H9 (cell line): ENCODE measurements around the gene DUSP18. TPM values are rescaled to one million over a fixed set of nuclear protein-coding genes. Genes with fewer than 3 reads are reported as not detected.

Source experiments
- DNase-seq: peaks from one replicate; pipeline ENCODE4 v3.0.0-alpha.2; 2017
- H2AFZ ChIP-seq: one replicate; pipeline ENCODE4 v1.6.1; 2013; ENCODE audit warnings: mild to moderate bottlenecking, low read length, control low read depth, moderate library complexity
- H2AK5ac ChIP-seq: 2 replicates; pipeline ENCODE4 v1.6.1; 2013; ENCODE audit warnings: low read length, control low read depth, mixed read lengths; ENCODE audit not compliant: insufficient read length
- H2BK120ac ChIP-seq: one replicate; pipeline ENCODE4 v1.6.1; 2013; ENCODE audit warnings: low read depth, mild to moderate bottlenecking, low read length, control low read depth, inconsistent platforms; ENCODE audit not compliant: poor library complexity, severe bottlenecking
- H2BK12ac ChIP-seq: 2 replicates; pipeline ENCODE4 v1.6.1; 2013; ENCODE audit warnings: low read length, control low read depth, mixed read lengths, low read depth; ENCODE audit not compliant: insufficient read length
- H2BK15ac ChIP-seq: 2 replicates; pipeline ENCODE4 v1.6.1; 2013; ENCODE audit warnings: low read depth, low read length, control low read depth
- H2BK20ac ChIP-seq: one replicate; pipeline ENCODE4 v1.6.1; 2013; ENCODE audit warnings: low read depth, mild to moderate bottlenecking, low read length, control low read depth, inconsistent platforms; ENCODE audit not compliant: poor library complexity, severe bottlenecking
- H2BK5ac ChIP-seq: 2 replicates; pipeline ENCODE4 v1.6.1; 2013; ENCODE audit warnings: low read length, control low read depth, mixed read lengths; ENCODE audit not compliant: insufficient read length
- H3K14ac ChIP-seq: 2 replicates; pipeline ENCODE4 v1.6.1; 2013; ENCODE audit warnings: low read length, control low read depth; ENCODE audit not compliant: insufficient read depth
- H3K18ac ChIP-seq: 2 replicates; pipeline ENCODE4 v1.6.1; 2013; ENCODE audit warnings: low read depth, mild to moderate bottlenecking, mixed read lengths, low read length, control low read depth; ENCODE audit not compliant: insufficient read length
- H3K23ac ChIP-seq: 2 replicates; pipeline ENCODE4 v1.6.1; 2013; ENCODE audit warnings: low read length, control low read depth, mixed read lengths, low read depth; ENCODE audit not compliant: insufficient read length
- H3K23me2 ChIP-seq: 2 replicates; pipeline ENCODE4 v1.6.1; 2013; ENCODE audit warnings: low read depth, mild to moderate bottlenecking, mixed read lengths, low read length, control low read depth; ENCODE audit not compliant: insufficient read length, poor library complexity, severe bottlenecking
- H3K27ac ChIP-seq: 2 replicates; pipeline ENCODE4 v1.5.1; 2013; ENCODE audit warnings: low read length, control low read depth, mixed read lengths, low read depth; ENCODE audit not compliant: insufficient read length
- H3K27me3 ChIP-seq: 2 replicates; pipeline ENCODE4 v1.6.1; 2013; ENCODE audit warnings: low read length, control low read depth, inconsistent platforms; ENCODE audit not compliant: insufficient read depth
- H3K4ac ChIP-seq: 2 replicates; pipeline ENCODE4 v1.6.1; 2013; ENCODE audit warnings: low read depth, mild to moderate bottlenecking, control low read depth, inconsistent platforms, low read length, moderate library complexity
- H3K4me1 ChIP-seq: 2 replicates; pipeline ENCODE4 v1.6.1; 2013; ENCODE audit warnings: low read length, control low read depth, inconsistent platforms; ENCODE audit not compliant: insufficient read depth
- H3K4me2 ChIP-seq: 2 replicates; pipeline ENCODE4 v1.6.1; 2013; ENCODE audit warnings: low read length, control low read depth, mixed read lengths; ENCODE audit not compliant: insufficient read length, insufficient read depth
- H3K56ac ChIP-seq: 2 replicates; pipeline ENCODE4 v1.6.1; 2013; ENCODE audit warnings: low read depth, mild to moderate bottlenecking, mixed read lengths, low read length, control low read depth; ENCODE audit not compliant: insufficient read length
- H3K79me1 ChIP-seq: 2 replicates; pipeline ENCODE4 v1.6.1; 2013; ENCODE audit warnings: low read depth, mild to moderate bottlenecking, moderate library complexity, low read length, control low read depth, inconsistent platforms; ENCODE audit not compliant: insufficient read depth, poor library complexity, severe bottlenecking
- H3K79me2 ChIP-seq: 2 replicates; pipeline ENCODE4 v1.6.1; 2013; ENCODE audit warnings: low read length, control low read depth, inconsistent platforms; ENCODE audit not compliant: insufficient read depth
- H3K9ac ChIP-seq: 2 replicates; pipeline ENCODE4 v1.6.1; 2013; ENCODE audit warnings: low read length, control low read depth, mixed read lengths; ENCODE audit not compliant: insufficient read length; ENCODE audit errors: extremely low read depth
- H3K9me3 ChIP-seq: one replicate; pipeline ENCODE4 v1.6.1; 2013; ENCODE audit warnings: low read depth, low read length, inconsistent platforms; ENCODE audit not compliant: control insufficient read depth
- H3T11ph ChIP-seq: one replicate; pipeline ENCODE4 v1.6.1; 2013; ENCODE audit warnings: mild to moderate bottlenecking, low read length, control low read depth, inconsistent platforms
- H4K20me1 ChIP-seq: one replicate; pipeline ENCODE4 v1.6.1; 2013; ENCODE audit not compliant: control insufficient read depth, insufficient read length, insufficient read depth
- H4K5ac ChIP-seq: 2 replicates; pipeline ENCODE4 v1.6.1; 2013; ENCODE audit warnings: low read depth, mild to moderate bottlenecking, mixed read lengths, low read length, control low read depth; ENCODE audit not compliant: insufficient read length
- H4K8ac ChIP-seq: replicated peaks from 2 replicates; pipeline ENCODE4 v1.6.1; 2013; ENCODE audit warnings: low read length, control low read depth, mixed read lengths, low read depth; ENCODE audit not compliant: insufficient read length
- H4K91ac ChIP-seq: 2 replicates; pipeline ENCODE4 v1.6.1; 2013; ENCODE audit warnings: low read depth, mild to moderate bottlenecking, moderate library complexity, mixed read lengths, low read length, control low read depth; ENCODE audit not compliant: insufficient read length
- H3K27ac Mint-ChIP-seq, 3 experiments: 2 replicates in 2 of 3; 3 replicates in 1 of 3; pipeline ENCODE4 v1.8.0; 2020 to 2021; ENCODE audit warnings: mixed read lengths in 3 of 3, mild to moderate bottlenecking in 1 of 3, moderate library complexity in 1 of 3
- H3K27me3 Mint-ChIP-seq: 2 replicates; pipeline ENCODE4 v1.8.0; 2021; ENCODE audit warnings: low read depth, mild to moderate bottlenecking, moderate library complexity, mixed read lengths
- H3K36me3 Mint-ChIP-seq, 3 experiments: 2 replicates in 2 of 3; 3 replicates in 1 of 3; pipeline ENCODE4 v1.8.0; 2020 to 2021; ENCODE audit warnings: low read depth in 3 of 3, mixed read lengths in 3 of 3; ENCODE audit not compliant: insufficient read depth in 1 of 3
- H3K4me1 Mint-ChIP-seq, 2 experiments: 2 replicates each; pipeline ENCODE4 v1.8.0; 2020; ENCODE audit warnings: mixed read lengths in 2 of 2
- H3K4me3 Mint-ChIP-seq, 2 experiments: 2 replicates in 1 of 2; 3 replicates in 1 of 2; pipeline ENCODE4 v1.8.0; 2020 to 2021; ENCODE audit warnings: mild to moderate bottlenecking in 2 of 2, mixed read lengths in 2 of 2, moderate library complexity in 1 of 2
- H3K9me3 Mint-ChIP-seq, 2 experiments: 2 replicates in 1 of 2; 3 replicates in 1 of 2; pipeline ENCODE4 v1.8.0; 2020; ENCODE audit warnings: mild to moderate bottlenecking in 2 of 2, mixed read lengths in 2 of 2, moderate library complexity in 1 of 2
- WGBS: extraction: QIAGEN DNeasy Blood & Tissue Kit; methylation state at CpG from one replicate; pipeline ENCODE4 v1.1.7; 2013; ENCODE audit warnings: missing lambda C conversion rate, low lambda C conversion rate, mixed read lengths; ENCODE audit not compliant: insufficient read length; ENCODE audit errors: extremely low coverage; 5-methylcytosine and 5-hydroxymethylcytosine counted together
- total RNA-seq: library from RNA; stranded (reverse); gene quantifications from 2 replicates; pipeline ENCODE4 v1.2.1, GENCODE V29; 2021
- TF ChIP-seq, protein P1 (sequence below): fragments of 200-600 bp; sonication (generic); conservative IDR thresholded peaks from 3 replicates; pipeline ENCODE4 v1.8.0; 2021; ENCODE audit warnings: antibody characterized with exemption, mild to moderate bottlenecking

The DUSP18 gene
- total RNA-seq, 1 experiment from 2014 or later, result 2.6 TPM

DNA sequence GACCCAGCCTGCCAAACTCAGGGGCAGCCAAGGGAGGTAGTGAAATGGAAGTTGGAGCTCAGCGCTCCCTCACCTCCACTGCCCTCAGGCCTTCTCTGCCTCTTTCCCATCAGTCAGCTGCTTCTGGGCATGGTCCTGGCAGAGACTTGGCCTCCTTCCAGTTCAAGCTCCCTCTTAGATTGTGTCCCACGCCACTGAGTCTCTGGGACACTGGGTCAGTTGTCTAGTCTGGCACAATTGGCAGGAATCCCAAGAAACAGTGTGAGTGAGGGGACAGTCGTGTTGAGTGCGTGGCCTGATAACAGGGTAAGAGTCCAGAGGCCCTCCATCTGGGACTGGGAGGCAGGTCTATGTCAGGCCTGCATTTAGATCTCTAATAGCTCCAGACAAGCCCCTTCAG lies 39.2 kb downstream of the DUSP18 start:
- Histone ChIP-seq H3K79me2 (no peaks in the 10 kb centered on the region), H3K14ac (no peak overlapping the region), H3T11ph (no peak overlapping the region), H2BK120ac (no peak overlapping the region), H2BK15ac (no peak overlapping the region), H2BK20ac (no peak overlapping the region), H3K9me3 (no peaks in the 10 kb centered on the region), H4K20me1 (no peaks in the 10 kb centered on the region), H2AK5ac (no peak overlapping the region), H3K23ac (no peak overlapping the region), H2BK5ac (no peak overlapping the region), H3K23me2 (no peaks in the 10 kb centered on the region), H3K79me1 (no peaks in the 10 kb centered on the region), H2AFZ (no peak overlapping the region), H3K18ac (no peak overlapping the region), H4K5ac (no peak overlapping the region), H3K27me3 (no peaks in the 10 kb centered on the region), H4K91ac (no peak overlapping the region), H3K9ac (no peak overlapping the region), H3K4me1 (no peaks in the 10 kb centered on the region; the same call in 1 of the 2 replicates), H3K4ac (no peak overlapping the region), H3K56ac (no peak overlapping the region), H3K4me2 (no peak overlapping the region), H2BK12ac (no peak overlapping the region), H4K8ac (no peak overlapping the region), H3K27ac (no peak overlapping the region)
- TF ChIP-seq, protein P1, sequence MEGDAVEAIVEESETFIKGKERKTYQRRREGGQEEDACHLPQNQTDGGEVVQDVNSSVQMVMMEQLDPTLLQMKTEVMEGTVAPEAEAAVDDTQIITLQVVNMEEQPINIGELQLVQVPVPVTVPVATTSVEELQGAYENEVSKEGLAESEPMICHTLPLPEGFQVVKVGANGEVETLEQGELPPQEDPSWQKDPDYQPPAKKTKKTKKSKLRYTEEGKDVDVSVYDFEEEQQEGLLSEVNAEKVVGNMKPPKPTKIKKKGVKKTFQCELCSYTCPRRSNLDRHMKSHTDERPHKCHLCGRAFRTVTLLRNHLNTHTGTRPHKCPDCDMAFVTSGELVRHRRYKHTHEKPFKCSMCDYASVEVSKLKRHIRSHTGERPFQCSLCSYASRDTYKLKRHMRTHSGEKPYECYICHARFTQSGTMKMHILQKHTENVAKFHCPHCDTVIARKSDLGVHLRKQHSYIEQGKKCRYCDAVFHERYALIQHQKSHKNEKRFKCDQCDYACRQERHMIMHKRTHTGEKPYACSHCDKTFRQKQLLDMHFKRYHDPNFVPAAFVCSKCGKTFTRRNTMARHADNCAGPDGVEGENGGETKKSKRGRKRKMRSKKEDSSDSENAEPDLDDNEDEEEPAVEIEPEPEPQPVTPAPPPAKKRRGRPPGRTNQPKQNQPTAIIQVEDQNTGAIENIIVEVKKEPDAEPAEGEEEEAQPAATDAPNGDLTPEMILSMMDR, result no peak
- peaks cover 4 to 5% of the 10 kb centered on the region in 2 experiments; a peak in 3 of 4 replicates for H3K4me1 Mint-ChIP-seq
- H3K27me3 Mint-ChIP-seq, result no peaks in the 10 kb centered on the region
- DNase-seq, result no peak
- H3K4me3 Mint-ChIP-seq, result no peak overlapping the region
- no CpG with 5 or more reads among the region's 4 CpGs for WGBS
- H3K9me3 Mint-ChIP-seq, result peaks cover 8 to 11% of the 10 kb centered on the region in 2 experiments
- no peak overlapping the region for H3K27ac Mint-ChIP-seq
- peaks cover 2 to 19% (median 18%) of the 10 kb centered on the region in 3 experiments for H3K36me3 Mint-ChIP-seq
